UCSD-AML1 (cell line): ENCODE measurements around the gene STK17B.
"Not testable (repeated sequence)": the region's sequence is repeated elsewhere in the genome, so short reads cannot be mapped to it uniquely, and the experiment has no call there.

ENCODE experiments used
- DNase-seq: peaks from one replicate; lab custom pipeline; 2025; ENCODE audit not compliant: unreplicated experiment; lab: John Stamatoyannopoulos, UW

STK17B gene

GRCh38 chr2:196171248-196171871 lies at the start of gene STK17B:
STK17B (minus strand) TSS chr2:196171578; CDS start chr2:196163383, 8,195 bp downstream.
- peak; percentile 94 for DNase-seq

GRCh38 chr2:196220671-196221070 lies 49.3 kb upstream of the STK17B start:
- DNase-seq: no peak

GRCh38 chr2:196219671-196220070 lies 48.3 kb upstream of the STK17B start:
- no peak for DNase-seq

DNA sequence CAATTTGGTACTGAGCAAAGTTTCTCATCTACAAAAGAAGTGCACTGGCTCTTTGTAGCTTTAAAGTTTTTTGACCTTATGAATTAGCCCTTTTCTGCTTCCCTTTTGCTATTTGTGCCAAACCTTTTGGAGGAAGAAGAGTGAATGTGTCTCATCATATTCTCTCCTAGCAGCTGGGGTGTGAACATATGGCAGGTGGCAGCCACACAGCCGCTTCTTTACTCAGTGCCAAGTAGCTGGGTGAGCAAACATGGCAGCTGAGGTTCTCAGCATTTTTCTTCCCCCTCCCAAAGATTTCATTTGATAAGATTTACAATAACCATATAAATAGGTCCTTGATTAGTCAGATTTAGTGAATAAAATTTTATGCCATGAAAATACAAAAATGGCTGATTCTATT lies 46.7 kb upstream of the STK17B start:
- DNase-seq: no peak

GRCh38 chr2:196217116-196217515 lies 45.7 kb upstream of the STK17B start:
- no peak for DNase-seq

- DNase-seq: no peak
Observed at GRCh38 chr2:196215376-196215775, 44.0 kb upstream of the STK17B start.

DNA sequence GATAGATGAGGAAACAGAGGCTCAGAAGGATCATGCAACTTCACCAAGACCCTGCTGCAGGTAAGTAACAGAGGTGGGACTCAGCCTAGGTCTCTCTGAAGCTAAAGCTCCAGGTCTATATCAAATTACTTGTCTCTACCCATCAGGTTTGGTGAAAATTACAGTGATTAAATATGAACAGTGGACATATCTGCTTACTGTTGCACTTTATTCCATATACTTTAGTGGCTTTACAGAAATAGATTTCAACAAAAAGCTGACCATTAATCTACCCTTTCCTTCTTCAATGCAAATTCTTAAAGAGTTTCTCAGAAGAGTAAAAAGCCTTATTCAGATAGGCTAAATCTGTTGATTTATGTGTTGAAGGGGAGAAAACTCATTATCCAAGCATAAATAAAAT lies 42.8 kb upstream of the STK17B start:
- DNase-seq: no peak

DNA sequence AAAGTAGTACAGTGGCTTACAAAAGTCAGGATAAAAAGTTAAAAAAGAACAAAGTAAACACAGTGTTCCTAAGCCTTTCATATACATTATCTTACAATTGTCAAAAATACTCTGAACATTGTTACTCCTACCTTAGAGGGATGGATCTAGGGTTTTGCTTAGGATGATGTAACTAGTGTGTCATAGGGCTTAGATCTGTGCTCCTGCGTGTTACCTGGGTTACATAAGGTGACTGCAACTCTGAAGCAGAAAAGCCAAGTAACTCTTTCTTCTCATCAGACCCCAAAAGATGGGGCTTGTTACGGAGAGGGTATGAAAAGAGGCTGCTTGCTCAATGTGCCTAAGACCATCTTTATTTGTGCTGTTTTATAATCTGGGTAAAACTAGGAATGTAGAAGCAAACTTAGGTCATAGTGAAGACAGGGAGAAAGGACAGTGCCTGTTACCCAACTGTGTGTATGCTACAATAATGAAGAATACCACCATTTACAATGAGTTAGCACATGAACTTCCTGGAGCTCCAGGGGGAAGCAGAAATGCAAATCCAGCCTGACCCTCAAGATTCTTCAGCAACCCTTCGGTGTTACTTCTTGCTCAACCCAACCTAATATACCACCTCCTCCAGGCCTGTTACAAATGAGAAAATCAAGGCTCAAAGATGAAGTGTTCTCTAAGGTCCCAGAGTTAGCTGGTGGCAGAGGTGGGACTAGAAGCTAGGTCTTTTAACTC lies 42.0 kb upstream of the STK17B start:
- no peak for DNase-seq

- no peak for DNase-seq
Observed at GRCh38 chr2:196208915-196209314, 37.5 kb upstream of the STK17B start.

DNA sequence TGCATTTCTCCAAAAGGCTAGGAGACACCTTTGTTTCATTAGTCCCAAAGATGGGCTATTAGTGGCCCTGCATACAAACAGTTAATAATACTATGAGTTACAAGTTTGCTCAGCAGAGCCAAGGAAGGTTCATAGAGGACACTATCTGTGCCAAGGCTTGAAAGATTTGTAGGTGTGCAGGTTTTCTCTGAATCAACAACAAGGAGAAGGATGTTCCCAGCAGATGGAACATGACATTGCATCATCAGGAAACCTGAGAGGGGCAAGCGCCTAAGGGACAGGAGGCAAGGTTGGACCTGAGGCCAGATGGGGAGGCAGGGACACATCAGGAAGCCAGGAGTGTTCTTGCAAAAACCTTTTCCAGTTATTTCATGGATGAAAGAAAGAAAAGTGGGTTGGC lies 35.4 kb upstream of the STK17B start:
- DNase-seq: no peak

DNA sequence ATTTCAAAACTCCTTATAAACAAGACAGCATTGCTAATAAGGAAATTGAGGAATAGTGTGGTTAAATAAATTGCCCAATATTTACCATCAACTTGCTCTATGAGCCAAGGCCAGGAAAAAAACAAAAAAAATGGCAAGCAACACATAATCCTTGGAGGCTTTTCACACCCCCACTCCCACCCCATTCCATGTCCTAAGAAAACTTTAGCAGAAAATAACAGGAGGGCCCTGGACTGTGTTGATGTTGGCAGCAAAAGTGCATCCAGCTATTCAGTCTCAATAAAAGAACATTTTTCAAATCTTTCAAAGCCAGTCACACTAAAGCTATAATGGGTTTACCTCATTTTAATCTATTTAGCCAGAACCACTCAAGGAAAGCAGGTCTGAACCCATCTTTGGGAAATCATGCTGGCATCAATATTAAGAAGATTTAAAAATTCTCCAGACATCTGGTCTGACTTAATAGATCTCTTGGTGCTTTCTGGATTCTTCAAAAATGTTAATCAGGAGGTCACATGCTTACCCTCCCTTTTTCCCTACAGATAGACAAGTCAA lies 34.6 kb upstream of the STK17B start:
- no peak for DNase-seq

DNA sequence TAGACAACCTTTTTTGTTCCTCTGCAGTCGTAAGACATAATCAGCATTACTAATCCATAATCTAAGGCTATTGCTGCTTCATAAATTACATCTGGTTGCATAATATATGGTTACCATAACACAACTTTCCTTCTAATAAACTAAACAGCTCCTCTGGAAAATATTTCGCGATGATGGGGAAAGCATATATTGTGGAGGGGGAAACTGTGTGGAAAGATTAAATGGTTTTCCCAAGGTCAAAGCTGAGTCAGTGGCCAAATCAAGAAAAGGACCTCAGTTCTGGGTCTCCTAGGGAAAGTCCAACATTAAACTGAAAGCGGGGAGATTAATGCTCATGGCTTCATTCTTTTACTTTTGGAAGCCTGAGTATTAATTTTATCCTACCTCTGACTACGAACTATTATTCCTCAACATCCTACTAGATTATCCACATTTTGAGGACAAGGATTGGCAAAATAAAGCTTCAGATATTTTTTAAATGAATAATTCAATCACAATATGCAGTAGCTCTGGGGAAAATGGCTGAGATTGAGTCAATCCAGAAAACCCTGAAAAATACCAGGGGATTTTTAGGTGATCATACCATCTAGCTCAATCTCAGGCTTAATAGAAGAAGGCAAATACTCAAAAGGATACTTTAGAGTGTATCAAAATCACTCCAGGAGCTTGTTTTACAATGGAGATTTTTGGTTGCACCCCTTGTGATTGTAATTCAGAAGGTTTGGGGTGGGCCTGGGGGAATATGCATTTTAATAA lies 33.8 kb upstream of the STK17B start:
- DNase-seq: no peak

GRCh38 chr2:196201229-196202009 lies 30.0 kb upstream of the STK17B start:
- DNase-seq: no peak

GRCh38 chr2:196200557-196200956 lies 29.2 kb upstream of the STK17B start:
- DNase-seq: no peak

- no peak for DNase-seq
Observed at GRCh38 chr2:196195758-196196157, 24.4 kb upstream of the STK17B start.

DNA sequence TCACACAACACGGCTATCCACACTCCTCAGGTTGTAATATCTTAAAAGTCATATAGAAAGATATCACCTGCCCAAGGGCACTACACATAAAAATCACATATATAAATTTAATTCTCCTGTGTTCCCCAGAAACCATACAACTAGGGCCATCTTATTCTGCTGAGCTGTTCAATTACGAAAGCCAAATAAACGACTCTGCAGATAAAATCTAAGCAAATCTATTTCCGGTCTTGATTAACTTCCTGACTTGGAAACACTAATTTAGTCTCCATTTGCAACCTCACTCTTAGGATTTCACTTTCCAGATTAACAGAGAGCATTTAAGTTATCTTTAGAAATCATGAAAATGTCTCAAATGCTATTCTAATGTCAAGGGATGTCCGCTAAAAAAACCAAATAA lies 23.9 kb upstream of the STK17B start:
- DNase-seq: no peak

- no peak for DNase-seq
Observed at GRCh38 chr2:196191541-196191940, 20.2 kb upstream of the STK17B start.

DNA sequence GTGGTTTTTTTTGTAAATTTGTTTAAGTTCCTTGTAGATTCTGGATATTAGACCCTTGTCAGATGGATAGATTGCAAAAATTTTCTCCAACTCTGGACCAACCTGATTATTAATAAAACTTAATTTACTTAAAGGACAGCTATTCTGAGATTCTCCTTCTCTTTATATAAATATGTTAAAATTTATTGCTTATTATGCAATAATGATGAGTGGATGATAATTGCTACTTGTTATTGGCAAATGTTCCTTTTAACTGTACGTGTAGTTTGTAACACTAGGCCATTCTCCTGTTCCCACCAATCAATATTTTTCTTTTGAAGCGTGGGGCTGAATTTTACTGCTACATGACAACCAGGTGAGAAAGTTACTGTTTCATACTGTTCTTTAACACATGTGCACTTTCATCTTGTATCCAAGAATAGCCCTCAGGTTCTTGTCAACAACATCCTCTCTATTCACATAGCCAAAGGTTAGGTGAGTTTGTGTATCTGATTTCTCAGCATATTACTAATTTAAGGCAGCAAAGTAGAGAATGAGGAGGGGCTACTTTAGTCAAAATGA lies 16.6 kb upstream of the STK17B start:
- DNase-seq: no peak

- DNase-seq: not testable (repeated sequence)
Observed at GRCh38 chr2:196187175-196187700, 15.9 kb upstream of the STK17B start.

- DNase-seq: no peak
Observed at GRCh38 chr2:196186266-196186980, 15.0 kb upstream of the STK17B start.
